K562 (cell line): ENCODE measurements around the gene MEX3A. TPM values are rescaled to one million over a fixed set of nuclear protein-coding genes. Genes with fewer than 3 reads are reported as not detected.

ENCODE experiments used
- ATAC-seq: fragments of 200-7000 bp; cut with Tn5 transposase; 3 replicates; pipeline ENCODE4 v1.9.1; 2020; ENCODE audit warnings: moderate library complexity
- BruUV-seq: library from RNA; stranded (reverse); fragments of 400-500 nt; replicated peaks from 2 replicates; lab custom pipeline; 2021; lab: Mats Ljungman, UMichigan
- CTCF ChIA-PET: fragments of 300-600 bp; formaldehyde crosslinking; extraction: SDS; loops from one replicate; lab custom pipeline; 2021; ENCODE audit warnings: low intra/inter-chr PET ratio; lab: Yijun Ruan, JAX
- POLR2A ChIA-PET: fragments of 300-600, 350-650 bp; sonication (Branson Sonifier 250); formaldehyde crosslinking; extraction: SDS; loops from one replicate; lab custom pipeline; 2021; ENCODE audit warnings: antibody characterized with exemption, inconsistent platforms; lab: Yijun Ruan, JAX
- DNase-seq, 4 experiments: peaks; one replicate each; pipeline versions ENCODE4 v3.0.0 to v3.0.0-alpha.2; 2011 to 2018; ENCODE audit warnings: low spot score in 3 of 4, mixed read lengths in 3 of 4; ENCODE audit errors: extremely low read depth in 1 of 4
- FAIRE-seq: peaks from 2 replicates; lab custom pipeline; 2011; peaks lifted over from hg19 to GRCh38; lab: Jason Lieb, UNC
- H2AFZ ChIP-seq: 2 replicates; pipeline ENCODE4 v1.6.0; 2011; ENCODE audit warnings: low read depth, low read length, control low read depth, inconsistent platforms
- H3K27ac ChIP-seq: fragments of 200-600 bp; 3 replicates; pipeline ENCODE4 v1.8.0; 2011; ENCODE audit warnings: low read depth, mild to moderate bottlenecking, control low read depth, inconsistent platforms, low read length, moderate library complexity, mixed read lengths; ENCODE audit errors: extremely low read depth
- H3K27me3 ChIP-seq, 2 experiments: fragments of 300-600 bp in 1 of 2; 2 replicates in 1 of 2; 3 replicates in 1 of 2; pipeline versions ENCODE4 v1.6.0 to v1.8.0; 2011; ENCODE audit warnings: inconsistent platforms in 2 of 2, low read length in 2 of 2, mild to moderate bottlenecking in 1 of 2, mixed read lengths in 1 of 2, moderate library complexity in 1 of 2; ENCODE audit not compliant: control insufficient read depth in 2 of 2, insufficient read depth in 2 of 2
- H3K36me3 ChIP-seq: fragments of 300-600 bp; 3 replicates; pipeline ENCODE4 v1.8.0; 2011; ENCODE audit warnings: mild to moderate bottlenecking, low read length, inconsistent platforms; ENCODE audit not compliant: control insufficient read depth, insufficient read depth
- H3K4me1 ChIP-seq, 2 experiments: fragments of 200-600 bp in 1 of 2; replicated peaks in 1 of 2; 2 replicates in 1 of 2; 3 replicates in 1 of 2; pipeline versions ENCODE4 v1.5.1 to v1.8.0; 2011; ENCODE audit warnings: inconsistent platforms in 2 of 2, low read length in 2 of 2, mild to moderate bottlenecking in 1 of 2, mixed read lengths in 1 of 2, moderate library complexity in 1 of 2; ENCODE audit not compliant: control insufficient read depth in 2 of 2, insufficient read depth in 2 of 2
- H3K4me2 ChIP-seq: 2 replicates; pipeline ENCODE4 v1.6.1; 2011; ENCODE audit warnings: low read length, control low read depth, inconsistent platforms, mixed read lengths; ENCODE audit not compliant: insufficient read depth
- H3K4me3 ChIP-seq: fragments of 200-600 bp; sonication (generic), shearing (Covaris generic); 2 replicates; pipeline ENCODE4 v1.5.1; 2016; ENCODE audit warnings: control low read depth, inconsistent platforms
- H3K79me2 ChIP-seq: fragments of 200-600 bp; 3 replicates; pipeline ENCODE4 v1.8.0; 2011; ENCODE audit warnings: low read length, inconsistent platforms; ENCODE audit not compliant: control insufficient read depth, insufficient read depth
- H3K9ac ChIP-seq, 2 experiments: 2 replicates each; pipeline versions ENCODE4 v1.6.0 to v1.6.1; 2011; ENCODE audit warnings: low read depth in 2 of 2, low read length in 2 of 2, control low read depth in 1 of 2, inconsistent platforms in 1 of 2, mild to moderate bottlenecking in 1 of 2, mixed read lengths in 1 of 2; ENCODE audit not compliant: insufficient read depth in 1 of 2
- H3K9me1 ChIP-seq: one replicate; pipeline ENCODE4 v1.6.0; 2011; ENCODE audit warnings: inconsistent platforms, mild to moderate bottlenecking, low read length, moderate library complexity; ENCODE audit not compliant: control insufficient read depth, insufficient read depth
- H3K9me3 ChIP-seq: replicated peaks from 2 replicates; pipeline ENCODE4 v1.5.1; 2011; ENCODE audit warnings: low read depth, low read length, inconsistent platforms; ENCODE audit not compliant: control insufficient read depth, insufficient read depth
- H4K20me1 ChIP-seq: replicated peaks from 2 replicates; pipeline ENCODE4 v1.6.1; 2011; ENCODE audit warnings: low read length, inconsistent platforms, mixed read lengths; ENCODE audit not compliant: control insufficient read depth, insufficient read depth
- HDAC3 ChIP-seq: fragments of 450-650 bp; IDR thresholded peaks from 2 replicates; pipeline ENCODE4 v1.6.1; 2018; ENCODE audit warnings: borderline replicate concordance, mild to moderate bottlenecking, moderate library complexity; ENCODE audit not compliant: partially characterized antibody
- KLF1 ChIP-seq: fragments of 450-650 bp; IDR thresholded peaks from 2 replicates; pipeline ENCODE4 v1.6.1; 2016; ENCODE audit warnings: missing genetic modification characterization, missing compliant biosample characterization
- NCOR1 ChIP-seq: fragments of 450-650 bp; IDR thresholded peaks from 2 replicates; pipeline ENCODE4 v1.6.1; 2016; ENCODE audit warnings: mild to moderate bottlenecking, moderate library complexity
- PCBP2 ChIP-seq: fragments of 200-400 bp; formaldehyde crosslinking; IDR thresholded peaks from 2 replicates; pipeline ENCODE4 v1.6.1; 2018; ENCODE audit warnings: low read length, low read depth, mild to moderate bottlenecking, moderate library complexity; ENCODE audit not compliant: poor library complexity, severe bottlenecking
- TAF7 ChIP-seq: fragments of 450-650 bp; IDR thresholded peaks from 2 replicates; pipeline ENCODE4 v1.6.1; 2016; ENCODE audit warnings: missing genetic modification characterization, missing compliant biosample characterization
- WGBS: fragments of 100-300 bp; shearing (Covaris generic); methylation state at CpG from one replicate; pipeline ENCODE4 v1.1.6; 2016; ENCODE audit warnings: low coverage, mixed read lengths; ENCODE audit not compliant: insufficient coverage; ENCODE audit errors: missing lambda C conversion rate; 5-methylcytosine and 5-hydroxymethylcytosine counted together
- in situ Hi-C: fragments of 300-500 bp; cut with MboI; formaldehyde crosslinking; loops from 4 replicates; pipeline ENCODE4 v1.15.0; 2018; ENCODE audit warnings: inconsistent platforms, mixed read lengths
- intact Hi-C: fragments of 100-400 bp; cut with micrococcal nuclease; formaldehyde crosslinking; loops from 2 replicates; pipeline ENCODE4 v1.14.2; 2022
- polyA plus RNA-seq, 8 experiments: library from polyadenylated mRNA; depleted of rRNA in 4 of 8; stranded (reverse) in 5 of 8; unstranded in 3 of 8; fragments of >200 nt; fragmentation: Nextera tagmentation in 2 of 8; fragmentation: Illumina TruSeq in 1 of 8; extraction: Ambion mirVana in 2 of 8; extraction: Trizol in 1 of 8; gene quantifications; 2 replicates each; pipeline versions ENCODE4 v1.2.1 to v1.2.3, GENCODE V29; 2011 to 2014; ENCODE audit warnings: inconsistent platforms in 1 of 8, missing spikeins in 1 of 8
- total RNA-seq, 7 experiments: library from RNA; depleted of rRNA in 6 of 7; stranded (reverse); fragments of >200 nt in 6 of 7; fragmentation: Illumina TruSeq in 2 of 7; extraction: Trizol in 2 of 7; gene quantifications; 2 replicates each; pipeline versions ENCODE4 v1.2.1 to v1.2.3, GENCODE V29; 2011 to 2021; ENCODE audit warnings: low replicate concordance in 1 of 7
- TF ChIP-seq, protein P1 (sequence below): IDR thresholded peaks from 3 replicates; pipeline ENCODE4 v1.6.1; 2011; ENCODE audit warnings: borderline replicate concordance, mild to moderate bottlenecking, moderate library complexity; ENCODE audit not compliant: insufficient read length; ENCODE audit errors: extremely low read depth
- TF ChIP-seq, protein P2 (sequence below): fragments of 450-650 bp; IDR thresholded peaks from 2 replicates; pipeline ENCODE4 v1.6.1; 2016; ENCODE audit warnings: borderline replicate concordance

Gene MEX3A
- total and polyA plus RNA-seq, 9 of the 15 experiments (the other 6 are each of a cell fraction or from before 2014, with no cell fraction given) = 0.36 to 13.7 (median 5.2) TPM

DNA sequence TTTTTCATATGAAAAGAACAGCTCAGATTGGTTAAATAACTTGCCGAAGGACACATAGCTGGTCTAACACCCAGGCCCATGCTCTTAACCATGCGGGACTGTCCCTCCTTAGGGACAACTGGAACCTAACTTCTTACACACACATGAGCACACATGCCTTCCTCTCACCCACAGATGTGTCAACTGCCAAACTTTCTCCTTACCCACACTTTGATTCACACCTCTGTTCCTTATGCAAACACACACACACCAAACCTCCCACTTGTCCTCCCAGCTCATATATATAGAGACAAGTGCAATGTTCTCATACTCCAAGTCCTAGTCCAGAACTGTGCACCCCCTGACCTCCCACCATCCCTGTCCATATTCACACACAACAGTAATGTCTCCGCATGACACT lies 17.1 kb downstream of the MEX3A start:
- TF ChIP-seq PCBP2 (no peak), NCOR1 (no peak), HDAC3 (no peak), KLF1 (tag) (no peak), TAF7 (tag) (no peak)
- TF ChIP-seq, protein P1, sequence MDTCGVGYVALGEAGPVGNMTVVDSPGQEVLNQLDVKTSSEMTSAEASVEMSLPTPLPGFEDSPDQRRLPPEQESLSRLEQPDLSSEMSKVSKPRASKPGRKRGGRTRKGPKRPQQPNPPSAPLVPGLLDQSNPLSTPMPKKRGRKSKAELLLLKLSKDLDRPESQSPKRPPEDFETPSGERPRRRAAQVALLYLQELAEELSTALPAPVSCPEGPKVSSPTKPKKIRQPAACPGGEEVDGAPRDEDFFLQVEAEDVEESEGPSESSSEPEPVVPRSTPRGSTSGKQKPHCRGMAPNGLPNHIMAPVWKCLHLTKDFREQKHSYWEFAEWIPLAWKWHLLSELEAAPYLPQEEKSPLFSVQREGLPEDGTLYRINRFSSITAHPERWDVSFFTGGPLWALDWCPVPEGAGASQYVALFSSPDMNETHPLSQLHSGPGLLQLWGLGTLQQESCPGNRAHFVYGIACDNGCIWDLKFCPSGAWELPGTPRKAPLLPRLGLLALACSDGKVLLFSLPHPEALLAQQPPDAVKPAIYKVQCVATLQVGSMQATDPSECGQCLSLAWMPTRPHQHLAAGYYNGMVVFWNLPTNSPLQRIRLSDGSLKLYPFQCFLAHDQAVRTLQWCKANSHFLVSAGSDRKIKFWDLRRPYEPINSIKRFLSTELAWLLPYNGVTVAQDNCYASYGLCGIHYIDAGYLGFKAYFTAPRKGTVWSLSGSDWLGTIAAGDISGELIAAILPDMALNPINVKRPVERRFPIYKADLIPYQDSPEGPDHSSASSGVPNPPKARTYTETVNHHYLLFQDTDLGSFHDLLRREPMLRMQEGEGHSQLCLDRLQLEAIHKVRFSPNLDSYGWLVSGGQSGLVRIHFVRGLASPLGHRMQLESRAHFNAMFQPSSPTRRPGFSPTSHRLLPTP = no peak
- TF ChIP-seq, protein P2, sequence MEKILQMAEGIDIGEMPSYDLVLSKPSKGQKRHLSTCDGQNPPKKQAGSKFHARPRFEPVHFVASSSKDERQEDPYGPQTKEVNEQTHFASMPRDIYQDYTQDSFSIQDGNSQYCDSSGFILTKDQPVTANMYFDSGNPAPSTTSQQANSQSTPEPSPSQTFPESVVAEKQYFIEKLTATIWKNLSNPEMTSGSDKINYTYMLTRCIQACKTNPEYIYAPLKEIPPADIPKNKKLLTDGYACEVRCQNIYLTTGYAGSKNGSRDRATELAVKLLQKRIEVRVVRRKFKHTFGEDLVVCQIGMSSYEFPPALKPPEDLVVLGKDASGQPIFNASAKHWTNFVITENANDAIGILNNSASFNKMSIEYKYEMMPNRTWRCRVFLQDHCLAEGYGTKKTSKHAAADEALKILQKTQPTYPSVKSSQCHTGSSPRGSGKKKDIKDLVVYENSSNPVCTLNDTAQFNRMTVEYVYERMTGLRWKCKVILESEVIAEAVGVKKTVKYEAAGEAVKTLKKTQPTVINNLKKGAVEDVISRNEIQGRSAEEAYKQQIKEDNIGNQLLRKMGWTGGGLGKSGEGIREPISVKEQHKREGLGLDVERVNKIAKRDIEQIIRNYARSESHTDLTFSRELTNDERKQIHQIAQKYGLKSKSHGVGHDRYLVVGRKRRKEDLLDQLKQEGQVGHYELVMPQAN = no peak
- Histone ChIP-seq H3K9me1 (no peaks in the 10 kb centered on the region), H3K9ac (no peak overlapping the region), H2AFZ (no peak overlapping the region), H4K20me1 (no peaks in the 10 kb centered on the region), H3K27ac (no peak overlapping the region), H3K9me3 (no peaks in the 10 kb centered on the region), H3K4me2 (no peak overlapping the region), H3K4me3 (no peak overlapping the region), H3K4me1 (peaks cover 6 to 21% of the 10 kb centered on the region in 2 experiments; a peak in 4 of 5 replicates), H3K36me3 (no peaks in the 10 kb centered on the region), H3K79me2 (no peaks in the 10 kb centered on the region), H3K27me3 (no peaks in the 10 kb centered on the region)
- FAIRE-seq (no peak), DNase-seq (no peak), ATAC-seq (no peak)
- intact Hi-C loops (loop anchor here (5.0 kb wide), 3 partner anchors 38 to 328 kb away; no protein-coding TSS in a partner anchor), in situ Hi-C loops (loop anchor here (5.0 kb wide), 1 partner anchor 133 kb away; the partner anchor contains the start of gene KHDC4)
- POLR2A ChIA-PET = interaction anchor here (0.5 to 2.5 kb wide), 6 partner anchors 9 to 142 kb away, joined by 3 to 9 read pairs (median 3); partner anchors contain the start of gene KHDC4
- WGBS = 83% methylated on average over 3 of the region's 3 CpGs
- BruUV-seq = no TSS peak
- CTCF ChIA-PET = interaction anchor here (2.1 kb wide), 1 partner anchor 126 kb away, joined by 6 read pairs; no protein-coding TSS in a partner anchor
